ENCODE measurements around the gene SCML1.

Gene SCML1

DNA sequence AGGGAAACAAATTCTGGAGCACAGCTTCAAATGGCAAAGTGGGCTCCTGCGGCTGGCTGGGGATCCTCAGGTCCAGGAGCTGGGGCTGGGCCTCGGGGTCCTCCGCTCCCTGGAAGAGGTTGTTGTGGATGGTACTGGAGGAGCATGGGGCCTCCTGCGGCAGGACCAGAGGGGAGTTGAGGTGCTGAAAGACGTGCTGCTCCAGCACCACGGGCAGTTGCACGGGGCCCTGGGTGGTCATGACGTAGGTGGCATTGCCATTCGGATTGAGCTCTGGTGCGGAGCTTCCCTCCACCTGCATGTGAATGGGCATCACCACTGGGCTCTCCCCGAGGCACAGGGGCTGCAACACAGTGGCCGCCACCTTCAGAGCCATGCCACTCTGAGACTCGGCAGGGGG, 64.1 kb downstream of the SCML1 start:
- DNase-seq, result no peak

DNA sequence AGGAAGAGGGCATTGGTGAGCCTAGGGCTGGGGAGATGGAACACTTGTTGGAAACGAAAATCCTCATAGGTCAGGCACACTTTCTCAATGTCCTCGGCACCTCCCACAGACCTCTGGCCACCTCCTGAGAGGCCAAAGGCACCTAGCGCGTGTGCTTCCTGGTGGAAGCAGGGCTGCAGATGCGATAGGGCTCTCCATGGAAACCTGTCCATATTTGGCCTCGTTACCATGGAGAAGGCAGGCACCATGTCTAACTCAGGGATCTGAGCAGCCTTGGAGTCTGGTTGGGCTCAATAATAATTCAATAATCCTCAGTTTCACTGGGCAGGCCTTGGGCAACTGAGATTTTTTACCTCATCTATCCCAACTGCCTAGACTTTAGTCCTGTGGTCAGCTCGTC, 65.5 kb downstream of the SCML1 start:
- DNase-seq, result no peak

DNA sequence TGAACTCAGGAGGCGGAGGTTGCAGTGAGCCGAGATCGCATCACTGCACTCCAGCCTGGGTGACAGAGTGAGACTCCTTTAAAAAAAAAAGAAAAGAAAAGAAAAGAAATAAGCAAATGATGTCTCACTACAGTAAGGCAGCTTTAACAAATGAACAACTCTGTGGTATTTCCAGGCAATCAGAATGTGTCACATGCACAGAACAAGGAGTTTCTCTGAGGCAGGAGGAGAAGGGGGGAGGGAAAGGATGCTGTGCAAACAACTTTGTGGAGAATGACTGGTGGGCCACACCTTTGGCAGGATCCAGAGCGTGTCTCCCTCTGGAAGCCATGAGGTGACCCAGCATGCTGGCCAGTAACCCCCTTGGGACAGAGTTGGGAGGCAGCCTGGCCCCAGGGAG, 66.2 kb downstream of the SCML1 start:
- no peak for DNase-seq

Data from stimulated activated CD4-positive, alpha-beta T cell treated with anti-CD3 and anti-CD28 coated beads, Interleukin-4, amount 100 ng/mL, for 24 hours (primary cell).